Measurements from ENCODE around the gene SBK2. TPM values are rescaled to one million over a fixed set of nuclear protein-coding genes. Genes with fewer than 3 reads are reported as not detected.

Gene SBK2
- total RNA-seq, 3 donors from 2014 or later, result not detected

DNA sequence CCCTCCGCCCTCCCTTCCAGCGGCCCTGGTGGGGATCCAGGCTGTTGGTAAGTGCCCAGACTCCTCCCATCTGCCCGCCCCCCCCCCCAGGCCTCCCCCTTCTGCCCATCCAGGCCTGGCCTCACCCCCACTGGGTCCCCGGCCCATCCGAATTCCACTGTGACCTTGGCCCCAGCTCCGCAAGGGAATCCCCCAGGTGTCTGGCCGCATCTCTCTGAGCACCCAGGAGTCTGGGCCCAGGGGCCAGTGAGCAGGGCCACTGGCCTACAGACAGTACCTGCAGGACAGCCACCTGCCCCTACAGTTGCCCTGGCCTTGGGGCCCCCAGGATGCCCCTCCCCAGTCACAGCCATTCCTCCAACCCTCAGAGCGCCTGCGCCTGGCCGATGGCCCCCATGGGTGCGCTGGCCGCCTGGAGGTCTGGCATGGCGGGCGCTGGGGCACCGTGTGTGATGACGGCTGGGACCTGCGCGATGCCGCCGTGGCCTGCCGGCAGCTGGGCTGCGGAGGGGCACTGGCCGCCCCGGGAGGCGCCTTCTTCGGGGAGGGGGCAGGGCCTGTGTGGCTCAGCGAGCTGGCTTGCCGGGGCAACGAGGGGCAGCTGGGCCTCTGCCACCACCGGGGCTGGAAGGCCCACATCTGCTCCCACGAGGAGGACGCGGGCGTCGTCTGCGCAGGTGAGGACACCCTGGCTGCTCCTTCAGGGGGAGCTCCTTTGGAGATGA lies 47.8 kb downstream of the SBK2 start:
- intact Hi-C loops (cut with DNase I, micrococcal nuclease), result no loop called here
- H3K4me1 ChIP-seq (ENCODE audit: low read depth), result peaks cover 12% of the 10 kb centered on the region
- DNase-seq (peak in 1 of 3 donors; percentile 50), ATAC-seq (no peak)
- H3K36me3 ChIP-seq (ENCODE audit: low read depth), result no peaks in the 10 kb centered on the region
- no peaks in the 10 kb centered on the region for H3K9me3 ChIP-seq
- H3K4me3 ChIP-seq, result no peak overlapping the region
- TF ChIP-seq, protein P1, sequence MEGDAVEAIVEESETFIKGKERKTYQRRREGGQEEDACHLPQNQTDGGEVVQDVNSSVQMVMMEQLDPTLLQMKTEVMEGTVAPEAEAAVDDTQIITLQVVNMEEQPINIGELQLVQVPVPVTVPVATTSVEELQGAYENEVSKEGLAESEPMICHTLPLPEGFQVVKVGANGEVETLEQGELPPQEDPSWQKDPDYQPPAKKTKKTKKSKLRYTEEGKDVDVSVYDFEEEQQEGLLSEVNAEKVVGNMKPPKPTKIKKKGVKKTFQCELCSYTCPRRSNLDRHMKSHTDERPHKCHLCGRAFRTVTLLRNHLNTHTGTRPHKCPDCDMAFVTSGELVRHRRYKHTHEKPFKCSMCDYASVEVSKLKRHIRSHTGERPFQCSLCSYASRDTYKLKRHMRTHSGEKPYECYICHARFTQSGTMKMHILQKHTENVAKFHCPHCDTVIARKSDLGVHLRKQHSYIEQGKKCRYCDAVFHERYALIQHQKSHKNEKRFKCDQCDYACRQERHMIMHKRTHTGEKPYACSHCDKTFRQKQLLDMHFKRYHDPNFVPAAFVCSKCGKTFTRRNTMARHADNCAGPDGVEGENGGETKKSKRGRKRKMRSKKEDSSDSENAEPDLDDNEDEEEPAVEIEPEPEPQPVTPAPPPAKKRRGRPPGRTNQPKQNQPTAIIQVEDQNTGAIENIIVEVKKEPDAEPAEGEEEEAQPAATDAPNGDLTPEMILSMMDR (IDR thresholded peaks at IDR 0.05), result no peak

DNA sequence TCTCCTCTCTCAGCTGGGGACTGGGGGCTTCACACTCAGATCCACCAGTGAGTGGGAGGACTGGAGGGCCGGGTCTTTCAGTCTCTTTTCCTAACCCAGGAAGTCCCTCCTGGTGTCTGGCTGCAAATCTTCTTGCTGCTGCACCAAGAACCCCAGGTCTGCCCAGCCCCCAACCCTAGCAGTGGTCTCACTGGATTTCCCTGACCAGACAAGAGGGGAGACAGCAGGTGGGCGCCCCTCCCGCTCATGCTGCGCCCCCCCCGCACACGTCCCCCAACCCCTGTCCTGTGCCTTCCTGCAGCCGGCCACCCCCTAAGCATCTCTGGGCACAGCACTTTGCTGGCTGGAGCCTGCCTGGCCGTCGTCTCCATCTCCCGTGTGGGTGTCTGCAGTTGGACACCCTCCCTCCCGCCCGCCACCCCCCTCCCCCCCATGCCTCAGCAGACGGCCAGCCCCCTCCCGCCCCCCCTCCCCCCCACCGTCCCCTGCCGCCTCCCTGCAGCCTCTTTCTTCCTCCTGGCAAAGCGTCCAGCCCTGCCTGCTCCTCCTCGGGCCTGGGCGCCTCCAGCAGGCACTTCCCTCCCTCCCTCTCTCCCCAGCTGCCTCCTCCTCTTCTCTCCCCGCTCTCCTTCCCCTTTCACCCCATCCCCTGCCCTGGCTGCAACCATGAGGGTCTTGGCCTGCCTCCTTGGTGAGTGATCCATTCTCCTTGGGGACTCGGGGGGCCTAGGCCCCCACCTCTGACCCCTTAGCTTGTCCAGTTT lies 48.8 kb downstream of the SBK2 start, which contains the start of gene SSC5D:
TSS of gene SSC5D (plus strand) at position 513 of the 764 bp plus-strand sequence. CDS start at position 667, 154 bp downstream.
- Histone ChIP-seq H3K9me3 (no peaks in the 10 kb centered on the region), H3K4me3 (no peak within 1 kb of the TSS), H3K4me1 (ENCODE audit: low read depth) (peaks cover 14% of the 10 kb centered on the region), H3K36me3 (ENCODE audit: low read depth) (no peaks in the 10 kb centered on the region)
- DNase-seq (peak in 1 of 3 donors; percentile 37), ATAC-seq (no peak)
- intact Hi-C loops (cut with DNase I, micrococcal nuclease), result no loop called here
- TF ChIP-seq, protein P1 (IDR thresholded peaks at IDR 0.05), result no peak

DNA sequence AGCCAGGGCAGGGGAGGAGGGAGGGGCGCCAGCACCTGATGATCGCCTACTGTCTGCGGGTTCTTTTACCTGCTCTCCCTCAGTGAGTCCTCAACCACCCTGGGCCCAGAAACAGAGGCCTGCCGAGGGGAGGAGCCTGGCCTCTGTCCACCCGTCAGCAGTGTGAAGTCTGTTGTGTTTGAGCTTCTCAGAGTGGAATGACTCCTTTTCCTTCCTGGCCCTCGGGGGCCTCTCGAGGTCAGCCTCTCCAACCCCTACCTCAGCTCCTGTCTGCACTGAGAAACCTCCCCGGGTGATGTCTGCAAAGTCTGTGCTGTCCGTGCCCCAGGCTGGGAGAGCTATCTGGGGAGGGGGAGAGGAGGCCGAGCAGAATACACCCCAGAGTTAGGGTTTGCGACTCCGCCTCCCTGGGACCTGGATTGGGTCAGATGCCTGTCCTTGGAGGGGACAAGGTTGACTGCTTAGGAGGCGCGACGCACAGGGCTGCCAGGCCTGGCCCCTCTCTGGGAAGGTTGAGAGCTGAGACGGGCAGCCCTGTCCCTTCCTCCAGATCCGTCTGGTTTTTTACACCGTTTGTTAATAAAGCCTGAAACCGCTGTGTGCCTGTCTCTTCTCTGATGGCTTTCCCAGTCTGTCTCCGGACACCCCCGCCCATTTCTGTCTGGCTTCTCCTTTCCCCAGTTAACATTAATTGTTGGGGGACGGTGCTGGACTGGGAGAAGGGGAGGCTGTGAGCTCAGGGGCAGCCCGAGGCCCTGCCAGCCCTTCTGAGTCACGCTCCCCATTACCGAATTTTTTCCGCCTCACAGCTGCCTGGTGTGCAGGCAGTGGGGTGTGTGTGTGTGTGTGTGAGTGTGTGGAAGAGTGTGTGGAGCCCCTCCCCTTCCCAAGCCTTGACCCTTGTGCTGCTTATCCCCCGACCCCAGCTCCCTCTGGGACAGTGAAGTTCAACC lies 49.7 kb downstream of the SBK2 start:
- peaks cover 14% of the 10 kb centered on the region for H3K4me1 ChIP-seq (ENCODE audit: low read depth)
- intact Hi-C loops (cut with DNase I, micrococcal nuclease), result no loop called here
- no peak overlapping the region for H3K4me3 ChIP-seq
- TF ChIP-seq, protein P1 (IDR thresholded peaks at IDR 0.05), result no peak
- peak; percentile 35 for ATAC-seq
- DNase-seq, result peak in 2 of 3 donors; percentile 50 to 68
- no peaks in the 10 kb centered on the region for H3K9me3 ChIP-seq
- no peaks in the 10 kb centered on the region for H3K36me3 ChIP-seq (ENCODE audit: low read depth)

DNA sequence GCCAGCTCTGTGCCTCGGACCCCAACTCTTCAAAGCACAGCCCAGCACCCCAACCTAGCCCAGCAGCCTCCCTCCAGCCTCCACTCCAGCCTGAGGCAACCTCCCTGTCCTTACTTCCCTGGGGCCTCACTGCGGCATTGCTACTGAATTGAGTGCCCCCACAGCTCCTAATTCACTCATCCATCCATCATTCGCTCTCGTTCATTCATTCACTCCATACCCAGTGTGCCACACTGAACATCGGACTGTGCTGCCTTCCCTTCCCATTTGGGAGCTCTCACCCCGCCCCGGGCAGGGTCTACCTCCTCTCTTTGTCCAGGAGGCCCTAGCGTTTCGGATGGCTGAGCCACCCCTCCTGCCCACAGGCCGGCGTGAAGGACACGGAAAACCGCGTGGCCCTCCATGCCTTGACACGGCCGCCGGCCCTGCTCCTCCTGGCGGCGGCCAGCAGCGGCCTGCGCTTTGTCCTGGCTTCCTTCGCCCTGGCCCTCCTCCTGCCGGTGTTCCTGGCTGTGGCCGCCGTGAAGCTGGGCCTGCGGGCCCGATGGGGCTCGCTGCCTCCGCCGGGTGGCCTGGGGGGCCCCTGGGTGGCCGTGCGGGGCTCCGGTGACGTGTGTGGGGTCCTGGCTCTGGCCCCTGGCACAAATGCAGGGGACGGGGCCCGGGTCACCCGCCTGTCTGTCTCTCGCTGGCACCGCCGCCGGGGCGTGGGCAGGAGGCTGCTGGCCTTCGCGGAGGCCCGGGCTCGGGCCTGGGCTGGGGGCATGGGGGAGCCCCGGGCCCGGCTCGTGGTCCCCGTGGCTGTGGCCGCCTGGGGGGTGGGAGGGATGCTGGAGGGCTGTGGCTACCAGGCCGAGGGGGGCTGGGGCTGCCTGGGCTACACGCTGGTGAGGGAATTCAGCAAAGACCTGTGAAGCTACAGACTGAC lies 50.6 kb downstream of the SBK2 start:
- Histone ChIP-seq H3K9me3 (no peaks in the 10 kb centered on the region), H3K4me3 (no peak overlapping the region), H3K36me3 (ENCODE audit: low read depth) (no peaks in the 10 kb centered on the region), H3K4me1 (ENCODE audit: low read depth) (peaks cover 14% of the 10 kb centered on the region)
- intact Hi-C loops (cut with DNase I, micrococcal nuclease), result no loop called here
- DNase-seq (no peak), ATAC-seq (no peak)
- TF ChIP-seq, protein P1 (IDR thresholded peaks at IDR 0.05), result no peak
